IMR-90 (cell line): ENCODE results near the gene D2HGDH. TPM values are rescaled to one million over a fixed set of nuclear protein-coding genes. Genes with fewer than 3 reads are reported as not detected.

Source experiments
- ATAC-seq: fragments of 200-7000 bp; cut with Tn5 transposase; 2 replicates; pipeline ENCODE4 v1.9.1; 2020; ENCODE audit warnings: low read depth, mild to moderate bottlenecking, moderate library complexity
- BruUV-seq: library from RNA; stranded (reverse); fragments of 400-500 nt; replicated peaks from 2 replicates; lab custom pipeline; 2021; lab: Mats Ljungman, UMichigan
- CTCF ChIA-PET: fragments of 300-600 bp; formaldehyde crosslinking; extraction: SDS; loops from one replicate; lab custom pipeline; 2021; ENCODE audit warnings: antibody characterized with exemption; lab: Yijun Ruan, JAX
- POLR2A ChIA-PET: fragments of 300-600 bp; sonication (Branson Sonifier 250); formaldehyde crosslinking; loops from one replicate; lab custom pipeline; 2022; ENCODE audit warnings: antibody characterized with exemption; ENCODE audit not compliant: unreplicated experiment; lab: Charles Lee
- DNase-seq: peaks from one replicate; pipeline ENCODE4 v3.0.0; 2013
- H2AFZ ChIP-seq: replicated peaks from 2 replicates; pipeline ENCODE3; 2013; ENCODE audit warnings: low read length, mild to moderate bottlenecking; ENCODE audit not compliant: poor library complexity
- H2AK5ac ChIP-seq: 2 replicates; pipeline ENCODE4 v1.6.1; 2013; ENCODE audit warnings: low read depth, low read length, inconsistent platforms
- H2AK9ac ChIP-seq: replicated peaks from 2 replicates; pipeline ENCODE3; 2013; ENCODE audit warnings: mild to moderate bottlenecking, low read depth, low read length, moderate library complexity; ENCODE audit not compliant: poor library complexity
- H2BK120ac ChIP-seq: 2 replicates; pipeline ENCODE4 v1.6.1; 2013; ENCODE audit warnings: low read depth, low read length, inconsistent platforms
- H2BK15ac ChIP-seq: 3 replicates; pipeline ENCODE4 v1.6.1; 2013; ENCODE audit warnings: low read depth, low read length, inconsistent platforms
- H2BK20ac ChIP-seq: 2 replicates; pipeline ENCODE4 v1.6.1; 2013; ENCODE audit warnings: low read depth, mild to moderate bottlenecking, inconsistent platforms, low read length, moderate library complexity
- H2BK5ac ChIP-seq: 2 replicates; pipeline ENCODE4 v1.6.1; 2013; ENCODE audit warnings: mild to moderate bottlenecking, low read depth, low read length, inconsistent platforms; ENCODE audit not compliant: poor library complexity, severe bottlenecking
- H3K14ac ChIP-seq: replicated peaks from 2 replicates; pipeline ENCODE4 v1.6.1; 2013; ENCODE audit warnings: low read depth, low read length, inconsistent platforms
- H3K18ac ChIP-seq: 2 replicates; pipeline ENCODE4 v1.6.1; 2013; ENCODE audit warnings: low read depth, low read length, control low read depth
- H3K23ac ChIP-seq: 2 replicates; pipeline ENCODE4 v1.6.1; 2013; ENCODE audit warnings: low read depth, low read length, inconsistent platforms
- H3K27ac ChIP-seq: 2 replicates; pipeline ENCODE4 v1.5.1; 2013; ENCODE audit warnings: mild to moderate bottlenecking, control low read depth, low read length; ENCODE audit not compliant: insufficient read depth
- H3K27me3 ChIP-seq: 2 replicates; pipeline ENCODE4 v1.6.1; 2013; ENCODE audit warnings: low read length; ENCODE audit not compliant: control insufficient read depth, insufficient read depth
- H3K36me3 ChIP-seq: 2 replicates; pipeline ENCODE4 v1.6.1; 2013; ENCODE audit warnings: low read length, mixed read lengths; ENCODE audit not compliant: control insufficient read depth, insufficient read depth
- H3K4ac ChIP-seq: 2 replicates; pipeline ENCODE4 v1.6.1; 2013; ENCODE audit warnings: low read depth, low read length, inconsistent platforms
- H3K4me1 ChIP-seq: 2 replicates; pipeline ENCODE4 v1.6.1; 2013; ENCODE audit warnings: low read length, mixed read lengths; ENCODE audit not compliant: control insufficient read depth, insufficient read depth
- H3K4me2 ChIP-seq: 2 replicates; pipeline ENCODE4 v1.6.1; 2013; ENCODE audit warnings: low read depth, mild to moderate bottlenecking, control low read depth, low read length, moderate library complexity
- H3K4me3 ChIP-seq: 2 replicates; pipeline ENCODE4 v1.5.1; 2013; ENCODE audit warnings: low read depth, mild to moderate bottlenecking, control low read depth, low read length, moderate library complexity; ENCODE audit not compliant: insufficient read depth
- H3K56ac ChIP-seq: 2 replicates; pipeline ENCODE4 v1.6.1; 2013; ENCODE audit warnings: low read length, inconsistent platforms; ENCODE audit not compliant: insufficient read depth; ENCODE audit errors: extremely low read depth
- H3K79me1 ChIP-seq, 2 experiments: 2 replicates each; pipeline ENCODE4 v1.6.1; 2013; ENCODE audit warnings: low read length in 2 of 2, inconsistent platforms in 1 of 2, low read depth in 1 of 2
- H3K9ac ChIP-seq: 2 replicates; pipeline ENCODE4 v1.6.1; 2013; ENCODE audit warnings: low read depth, low read length, control low read depth
- H3K9me1 ChIP-seq: 2 replicates; pipeline ENCODE4 v1.6.1; 2013; ENCODE audit warnings: low read length, inconsistent platforms; ENCODE audit not compliant: insufficient read depth
- H3K9me3 ChIP-seq: 2 replicates; pipeline ENCODE4 v1.6.1; 2013; ENCODE audit warnings: low read length; ENCODE audit not compliant: control insufficient read depth, insufficient read depth
- H4K20me1 ChIP-seq: 2 replicates; pipeline ENCODE4 v1.6.1; 2013; ENCODE audit warnings: low read length, inconsistent platforms; ENCODE audit not compliant: insufficient read depth
- H4K5ac ChIP-seq: 2 replicates; pipeline ENCODE4 v1.6.1; 2013; ENCODE audit warnings: mild to moderate bottlenecking, low read depth, low read length, control low read depth
- H4K8ac ChIP-seq, 2 experiments: 2 replicates each; pipeline ENCODE4 v1.6.1; 2013; ENCODE audit warnings: low read depth in 2 of 2, low read length in 2 of 2, control low read depth in 1 of 2, inconsistent platforms in 1 of 2
- H4K91ac ChIP-seq: 2 replicates; pipeline ENCODE4 v1.6.1; 2013; ENCODE audit warnings: low read depth, low read length, inconsistent platforms; ENCODE audit not compliant: insufficient read depth
- CEBPB ChIP-seq: IDR thresholded peaks from 2 replicates; pipeline ENCODE4 v1.6.1; 2012; ENCODE audit warnings: low read depth, low read length, improper control_type of control experiment
- CHD1 ChIP-seq: IDR thresholded peaks from 2 replicates; pipeline ENCODE4 v1.6.1; 2012; ENCODE audit warnings: low read depth, low read length, improper control_type of control experiment
- MAZ ChIP-seq: IDR thresholded peaks from 2 replicates; pipeline ENCODE4 v1.6.1; 2012; ENCODE audit warnings: low read depth, mild to moderate bottlenecking, low read length, improper control_type of control experiment, moderate library complexity, borderline replicate concordance
- RCOR1 ChIP-seq: IDR thresholded peaks from 2 replicates; pipeline ENCODE4 v1.6.1; 2012; ENCODE audit warnings: mild to moderate bottlenecking, low read length, improper control_type of control experiment; ENCODE audit not compliant: insufficient replicate concordance
- SMC3 ChIP-seq: fragments of 150-350 bp; IDR thresholded peaks from 2 replicates; pipeline ENCODE4 v1.6.1; 2016; ENCODE audit warnings: low read depth, mild to moderate bottlenecking, antibody characterized with exemption, low read length, moderate library complexity
- WGBS, 2 experiments: methylation state at CpG; one replicate each; pipeline versions ENCODE4 v1.1.5 to v1.1.7; 2013; ENCODE audit warnings: missing lambda C conversion rate in 2 of 2; ENCODE audit not compliant: insufficient read length in 1 of 2; ENCODE audit errors: extremely low coverage in 2 of 2; 5-methylcytosine and 5-hydroxymethylcytosine counted together
- dilution Hi-C: fragments of 300-500 bp; cut with HindIII; formaldehyde crosslinking; loops from one replicate; pipeline ENCODE4 v1.14.3; 2018; ENCODE audit warnings: low sequenced_read_pairs; ENCODE audit not compliant: unreplicated experiment
- in situ Hi-C: fragments of 300-500 bp; cut with MboI; formaldehyde crosslinking; loops from 3 replicates; pipeline ENCODE4 v1.14.3; 2019; ENCODE audit warnings: low sequenced_read_pairs, inconsistent platforms, mixed read lengths
- intact Hi-C: fragments of 100-400 bp; cut with micrococcal nuclease; formaldehyde crosslinking; loops from 2 replicates; pipeline ENCODE4 v1.10.0; 2022
- polyA plus RNA-seq, 3 experiments: library from polyadenylated mRNA; depleted of rRNA; stranded (reverse); fragments of >200 nt; gene quantifications; 2 replicates each; pipeline ENCODE4 v1.2.3, GENCODE V29; 2012; ENCODE audit warnings: low replicate concordance in 1 of 3
- total RNA-seq: library from RNA; depleted of rRNA; stranded (reverse); fragments of >200 nt; gene quantifications from 2 replicates; pipeline ENCODE4 v1.2.3, GENCODE V29; 2012
- TF ChIP-seq, protein P1 (sequence below): fragments of 150-350 bp; IDR thresholded peaks from 2 replicates; pipeline ENCODE4 v1.6.1; 2016; ENCODE audit warnings: low read depth, mild to moderate bottlenecking, low read length, moderate library complexity, borderline replicate concordance

Gene D2HGDH
- total and polyA plus RNA-seq, 2 of the 4 experiments (the other 2 are of a cell fraction) = 6.3 to 22.1 TPM

DNA sequence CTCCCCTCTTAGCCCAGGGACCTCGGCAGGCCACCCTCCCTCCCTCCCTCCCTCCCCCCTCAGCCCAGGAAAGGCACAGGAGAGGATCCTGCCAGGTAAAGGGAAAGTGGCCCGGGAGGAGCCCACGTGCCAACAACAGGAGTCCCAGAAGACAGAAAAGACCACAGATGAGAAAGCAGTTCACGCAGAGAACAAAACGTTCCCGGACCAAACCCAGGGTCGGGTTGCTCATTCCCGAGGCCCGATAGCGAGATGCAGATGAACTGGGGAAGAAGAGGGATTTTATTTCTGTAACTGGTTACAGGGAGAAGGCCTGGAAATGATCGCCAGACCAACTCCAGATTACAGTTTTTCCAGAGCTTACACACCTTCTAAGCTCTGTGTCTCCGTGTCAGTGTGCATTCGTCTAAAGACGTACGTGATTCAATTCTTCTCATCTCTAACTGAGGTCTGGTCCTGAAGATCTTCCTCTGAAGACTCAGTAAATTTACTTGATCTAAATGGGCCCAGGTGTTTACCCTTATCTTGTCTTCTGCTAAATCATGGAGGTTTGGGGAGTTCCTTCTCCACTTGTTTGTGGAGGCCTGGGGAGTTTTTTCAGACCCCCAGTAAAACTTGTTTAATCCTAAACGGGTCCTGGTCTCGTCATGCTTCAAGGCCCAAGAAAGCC lies 73.8 kb downstream of the D2HGDH start:
- no peaks in the 10 kb centered on the region for H3K79me1 ChIP-seq
- DNase-seq (no peak), ATAC-seq (no peak)
- no peaks in the 10 kb centered on the region for H3K36me3 ChIP-seq
- in situ Hi-C loops (no loop called here), dilution Hi-C loops (no loop called here), intact Hi-C loops (no loop called here)
- H4K20me1 ChIP-seq = no peaks in the 10 kb centered on the region
- peaks cover 6% of the 10 kb centered on the region; the same call in 1 of the 2 replicates for H3K4me1 ChIP-seq
- no peaks in the 10 kb centered on the region for H3K9me1 ChIP-seq
- no peak overlapping the region for H3K56ac ChIP-seq
- H3K23ac ChIP-seq = no peak overlapping the region
- H3K14ac ChIP-seq = no peak overlapping the region
- no peak overlapping the region for H3K27ac ChIP-seq
- WGBS, 2 experiments = 88% methylated on average over 4 of the region's 17 CpGs; no CpG with 5 or more reads in 1 of the 2 experiments
- H3K4ac ChIP-seq = no peak overlapping the region
- CTCF ChIA-PET = no interaction called here
- H3K4me3 ChIP-seq = no peak overlapping the region
- no peak overlapping the region for H2AK9ac ChIP-seq
- no peak overlapping the region for H4K8ac ChIP-seq
- POLR2A ChIA-PET = no interaction called here
- H2AFZ ChIP-seq = no peak overlapping the region
- H2BK15ac ChIP-seq = no peak overlapping the region
- H4K91ac ChIP-seq = no peak overlapping the region
- TF ChIP-seq SMC3 (no peak), RCOR1 (no peak), CHD1 (no peak), MAZ (no peak), CEBPB (no peak)
- TF ChIP-seq, protein P1, sequence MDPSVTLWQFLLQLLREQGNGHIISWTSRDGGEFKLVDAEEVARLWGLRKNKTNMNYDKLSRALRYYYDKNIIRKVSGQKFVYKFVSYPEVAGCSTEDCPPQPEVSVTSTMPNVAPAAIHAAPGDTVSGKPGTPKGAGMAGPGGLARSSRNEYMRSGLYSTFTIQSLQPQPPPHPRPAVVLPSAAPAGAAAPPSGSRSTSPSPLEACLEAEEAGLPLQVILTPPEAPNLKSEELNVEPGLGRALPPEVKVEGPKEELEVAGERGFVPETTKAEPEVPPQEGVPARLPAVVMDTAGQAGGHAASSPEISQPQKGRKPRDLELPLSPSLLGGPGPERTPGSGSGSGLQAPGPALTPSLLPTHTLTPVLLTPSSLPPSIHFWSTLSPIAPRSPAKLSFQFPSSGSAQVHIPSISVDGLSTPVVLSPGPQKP = no peak
- BruUV-seq = no TSS peak
- no peak overlapping the region for H2BK20ac ChIP-seq
- H3K4me2 ChIP-seq = no peak overlapping the region
- H2BK5ac ChIP-seq = no peak overlapping the region
- H2BK120ac ChIP-seq = no peak overlapping the region
- no peak overlapping the region for H3K18ac ChIP-seq
- no peaks in the 10 kb centered on the region for H3K9me3 ChIP-seq
- H2AK5ac ChIP-seq = no peak overlapping the region
- H3K27me3 ChIP-seq = peaks cover 29% of the 10 kb centered on the region
- no peak overlapping the region for H3K9ac ChIP-seq
- no peak overlapping the region for H4K5ac ChIP-seq
